ENCODE results near the gene ZFP69.

ZFP69 gene

GRCh38 chr1:40508375-40509341, 31.6 kb downstream of the ZFP69 start, which contains the start of gene EXO5:
EXO5 (plus strand) TSS chr1:40508767; CDS start chr1:40514545, 5,778 bp downstream.
- peak; percentile 81 for DNase-seq (ENCODE audit: low spot score)

GRCh38 chr1:40519517-40519916, 42.4 kb downstream of the ZFP69 start:
- DNase-seq (ENCODE audit: low spot score) = no peak

- DNase-seq (ENCODE audit: low spot score) = no peak
These were observed 53.8 kb downstream of the ZFP69 start for GRCh38 chr1:40530735-40531380.

- DNase-seq (ENCODE audit: low spot score) = peak; percentile 92
These were observed 54.4 kb downstream of the ZFP69 start, which contains the start of gene ZNF684 for GRCh38 chr1:40531381-40532061. ZNF684 (plus strand) TSS chr1:40531637; CDS start chr1:40533167, 1,530 bp downstream.

- DNase-seq (ENCODE audit: low spot score) = no peak
These were observed 54.9 kb downstream of the ZFP69 start for GRCh38 chr1:40532062-40532389.

GRCh38 chr1:40532844-40533424, 55.8 kb downstream of the ZFP69 start:
- peak; percentile 89 for DNase-seq (ENCODE audit: low spot score)

- no peak for DNase-seq (ENCODE audit: low spot score)
These were observed 57.5 kb downstream of the ZFP69 start for GRCh38 chr1:40534589-40534988.

GRCh38 chr1:40535732-40536131, 58.6 kb downstream of the ZFP69 start:
- no peak for DNase-seq (ENCODE audit: low spot score)

- no peak for DNase-seq (ENCODE audit: low spot score)
These were observed 62.2 kb downstream of the ZFP69 start for GRCh38 chr1:40539338-40539737.
